Measurements from ENCODE around the gene ENOX1. TPM values are rescaled to one million over a fixed set of nuclear protein-coding genes. Genes with fewer than 3 reads are reported as not detected.

The ENOX1 gene
- total and polyA plus RNA-seq, 2 of the 13 experiments (the other 11 are each of a cell fraction or from before 2014, with no cell fraction given) = not detected

GRCh38 chr13:43414111-43414510 is 372.7 kb downstream of the ENOX1 start:
- DNase-seq (ENCODE audit: low spot score) (no peak), FAIRE-seq (no peak), ATAC-seq (no peak)
- no peak overlapping the region for H2AFZ ChIP-seq (ENCODE audit: low read length)
- TF ChIP-seq ZFYVE20 (CRISPR knock-in tag; IDR thresholded peaks at IDR 0.05; ENCODE audit: borderline replicate concordance, low read depth) (no peak), GLI4 (CRISPR knock-in tag; IDR thresholded peaks at IDR 0.05; ENCODE audit: borderline replicate concordance) (no peak)
- no peak overlapping the region for H3K4me2 ChIP-seq (ENCODE audit: low read depth, low read length)
- intact Hi-C loops (cut with micrococcal nuclease; ENCODE audit: unreplicated experiment) (no loop called here), in situ Hi-C loops (cut with HindIII; ENCODE audit: extremely low pct_ligation_motif_present, low pct_unique_long_range_greater_than_20kb) (no loop called here)
- no peak overlapping the region for H3K27ac ChIP-seq (ENCODE audit: extremely low read length, insufficient read depth, low read length)
- H3K9ac ChIP-seq (ENCODE audit: insufficient read depth, low read depth, low read length) = no peak overlapping the region
- BruUV-seq (replicated peaks) = no TSS peak
- no peaks in the 10 kb centered on the region for H4K20me1 ChIP-seq (ENCODE audit: insufficient read depth, low read length)
- H3K9me3 ChIP-seq (ENCODE audit: low read length) = no peaks in the 10 kb centered on the region
- H3K79me2 ChIP-seq (ENCODE audit: insufficient read depth, low read length) = no peaks in the 10 kb centered on the region
- no peak overlapping the region for H3K4me3 ChIP-seq (replicated peaks in 1 of 3; ENCODE audit: insufficient read depth in 1 of 3, low read depth in 2 of 3, low read length in 3 of 3)
- no peaks in the 10 kb centered on the region for H3K36me3 ChIP-seq (replicated peaks in 1 of 2; ENCODE audit: control insufficient read depth in 1 of 2, insufficient read depth in 2 of 2, low read length in 2 of 2)
- CTCF ChIA-PET (ENCODE audit: low intra/inter-chr PET ratio, low total read pairs) = no interaction called here
- H3K4me1 ChIP-seq (ENCODE audit: insufficient read depth, low read length) = no peaks in the 10 kb centered on the region
- no peaks in the 10 kb centered on the region; a peak in 1 of 5 replicates for H3K27me3 ChIP-seq (ENCODE audit: control insufficient read depth in 1 of 2, insufficient read depth in 2 of 2, low read length in 2 of 2)
- POLR2A ChIA-PET = no interaction called here

- Histone ChIP-seq H3K4me2 (ENCODE audit: low read depth, low read length) (no peak overlapping the region), H3K36me3 (replicated peaks in 1 of 2; ENCODE audit: control insufficient read depth in 1 of 2, insufficient read depth in 2 of 2, low read length in 2 of 2) (no peaks in the 10 kb centered on the region), H3K9ac (ENCODE audit: insufficient read depth, low read depth, low read length) (no peak overlapping the region), H2AFZ (ENCODE audit: low read length) (no peak overlapping the region), H3K4me3 (replicated peaks in 1 of 3; ENCODE audit: insufficient read depth in 1 of 3, low read depth in 2 of 3, low read length in 3 of 3) (no peak overlapping the region), H3K4me1 (ENCODE audit: insufficient read depth, low read length) (no peaks in the 10 kb centered on the region), H3K27ac (ENCODE audit: extremely low read length, insufficient read depth, low read length) (no peak overlapping the region), H3K79me2 (ENCODE audit: insufficient read depth, low read length) (no peaks in the 10 kb centered on the region), H4K20me1 (ENCODE audit: insufficient read depth, low read length) (no peaks in the 10 kb centered on the region), H3K9me3 (ENCODE audit: low read length) (no peaks in the 10 kb centered on the region), H3K27me3 (ENCODE audit: control insufficient read depth in 1 of 2, insufficient read depth in 2 of 2, low read length in 2 of 2) (no peaks in the 10 kb centered on the region; a peak in 1 of 5 replicates)
- BruUV-seq (replicated peaks) = no TSS peak
- ATAC-seq (no peak), FAIRE-seq (no peak), DNase-seq (ENCODE audit: low spot score) (no peak)
- ChIA-PET CTCF (ENCODE audit: low intra/inter-chr PET ratio, low total read pairs) (no interaction called here), POLR2A (no interaction called here)
- 52% methylated on average over 9 of the region's 9 CpGs for WGBS (ENCODE audit: low lambda C conversion rate)
- in situ Hi-C loops (cut with HindIII; ENCODE audit: extremely low pct_ligation_motif_present, low pct_unique_long_range_greater_than_20kb) = no loop called here
- TF ChIP-seq NR1H2 (CRISPR knock-in tag; IDR thresholded peaks at IDR 0.05; ENCODE audit: borderline replicate concordance, low read depth) (no peak), MBNL3 (CRISPR knock-in tag; conservative IDR thresholded peaks at IDR 0.05) (no peak), ZNF350 (CRISPR knock-in tag; IDR thresholded peaks at IDR 0.05; ENCODE audit: borderline replicate concordance, low read depth) (no peak), SP1 (IDR thresholded peaks at IDR 0.05) (no peak), SP1 (CRISPR knock-in tag; IDR thresholded peaks at IDR 0.05) (no peak), HNF4A (CRISPR knock-in tag; IDR thresholded peaks at IDR 0.05) (no peak), FOSL1 (CRISPR knock-in tag; IDR thresholded peaks at IDR 0.05; ENCODE audit: borderline replicate concordance) (no peak), ZGPAT (CRISPR knock-in tag; IDR thresholded peaks at IDR 0.05) (no peak), MYC (CRISPR knock-in tag; IDR thresholded peaks at IDR 0.05; ENCODE audit: borderline replicate concordance) (no peak)
- intact Hi-C loops (cut with micrococcal nuclease; ENCODE audit: unreplicated experiment) = no loop called here
These were observed 375.0 kb downstream of the ENOX1 start for GRCh38 chr13:43411741-43412140.

Measured in HepG2 (cell line).